ENCODE results near the gene PXK.

PXK gene

DNA sequence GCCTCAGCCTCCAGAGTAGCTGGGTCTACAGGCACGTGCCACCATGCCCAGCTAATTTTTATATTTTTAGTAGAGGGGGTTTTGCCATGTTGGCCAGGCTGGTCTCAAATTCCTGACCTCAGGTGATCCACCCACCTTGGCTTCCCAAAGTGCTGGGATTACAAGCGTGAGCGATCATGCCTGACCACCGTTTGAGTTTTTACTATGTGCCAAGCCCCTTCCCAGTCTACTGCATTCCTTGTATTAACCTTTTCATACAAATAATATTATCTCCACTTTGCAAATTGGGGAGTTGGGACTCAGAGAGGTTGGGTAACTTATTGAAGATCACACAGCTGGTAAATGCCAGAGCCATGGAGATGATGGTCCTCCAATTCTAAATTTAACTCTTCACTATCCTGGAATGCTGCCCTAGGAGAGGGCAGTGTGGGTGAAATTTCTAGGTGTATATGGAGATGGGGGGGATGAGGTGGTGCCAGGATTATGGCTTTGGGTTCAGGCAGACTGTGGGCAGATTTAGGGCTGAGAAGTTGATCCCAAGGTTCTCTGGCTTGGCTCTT lies 1.0 kb upstream of the PXK start:
- no peak overlapping the region for H4K8ac ChIP-seq (ENCODE audit: low read length)
- DNase-seq, result no peak
- no peak overlapping the region for H2BK15ac ChIP-seq (ENCODE audit: low read depth, poor library complexity, severe bottlenecking)
- H2AFZ ChIP-seq (ENCODE audit: low read depth, low read length), result no peak overlapping the region
- H3K27ac ChIP-seq (ENCODE audit: low read length, poor library complexity, severe bottlenecking), result no peak overlapping the region
- H2BK12ac ChIP-seq (ENCODE audit: low read length in 2 of 2), result no peak overlapping the region
- H2BK5ac ChIP-seq (ENCODE audit: low read depth, low read length, poor library complexity, severe bottlenecking), result no peak overlapping the region
- no peak overlapping the region for H3K14ac ChIP-seq (ENCODE audit: low read length in 2 of 2)
- H3K36me3 ChIP-seq (ENCODE audit: control insufficient read depth in 1 of 2, insufficient read depth in 2 of 2, low read depth in 1 of 2, low read length in 2 of 2), result no peaks in the 10 kb centered on the region
- 86% methylated on average over 4 of the region's 4 CpGs for WGBS
- no peak overlapping the region for H3K4ac ChIP-seq (ENCODE audit: low read depth in 1 of 2, low read length in 2 of 2)
- no peak overlapping the region for H2BK120ac ChIP-seq (ENCODE audit: low read depth, low read length)
- H2AK5ac ChIP-seq (ENCODE audit: low read length, severe bottlenecking), result no peak overlapping the region
- peaks cover 10% of the 10 kb centered on the region for H3K4me1 ChIP-seq (ENCODE audit: control insufficient read depth, insufficient read depth, low read depth, low read length)
- no peak overlapping the region for H3K4me3 ChIP-seq (ENCODE audit: insufficient read depth in 1 of 2, low read depth in 1 of 2, low read length in 2 of 2)
- no peak overlapping the region for H3K4me2 ChIP-seq (ENCODE audit: low read length, poor library complexity, severe bottlenecking)
- H3K18ac ChIP-seq (ENCODE audit: low read depth in 1 of 2, low read length in 2 of 2), result no peak overlapping the region
- H3K79me1 ChIP-seq (replicated peaks; ENCODE audit: low read length, poor library complexity, severe bottlenecking), result peaks cover 2% of the 10 kb centered on the region
- H3K23ac ChIP-seq (ENCODE audit: low read length in 2 of 2), result peak overlapping the region in 1 of 2 experiments; percentile 20
- no peaks in the 10 kb centered on the region for H3K27me3 ChIP-seq (ENCODE audit: control insufficient read depth in 1 of 2, insufficient read depth in 1 of 2, low read length in 2 of 2)
- no peaks in the 10 kb centered on the region for H3K9me3 ChIP-seq (ENCODE audit: control insufficient read depth, low read length)
- peak overlapping the region; percentile 86 for H3K9ac ChIP-seq (ENCODE audit: low read length)
- H4K91ac ChIP-seq (ENCODE audit: low read length), result no peak overlapping the region

DNA sequence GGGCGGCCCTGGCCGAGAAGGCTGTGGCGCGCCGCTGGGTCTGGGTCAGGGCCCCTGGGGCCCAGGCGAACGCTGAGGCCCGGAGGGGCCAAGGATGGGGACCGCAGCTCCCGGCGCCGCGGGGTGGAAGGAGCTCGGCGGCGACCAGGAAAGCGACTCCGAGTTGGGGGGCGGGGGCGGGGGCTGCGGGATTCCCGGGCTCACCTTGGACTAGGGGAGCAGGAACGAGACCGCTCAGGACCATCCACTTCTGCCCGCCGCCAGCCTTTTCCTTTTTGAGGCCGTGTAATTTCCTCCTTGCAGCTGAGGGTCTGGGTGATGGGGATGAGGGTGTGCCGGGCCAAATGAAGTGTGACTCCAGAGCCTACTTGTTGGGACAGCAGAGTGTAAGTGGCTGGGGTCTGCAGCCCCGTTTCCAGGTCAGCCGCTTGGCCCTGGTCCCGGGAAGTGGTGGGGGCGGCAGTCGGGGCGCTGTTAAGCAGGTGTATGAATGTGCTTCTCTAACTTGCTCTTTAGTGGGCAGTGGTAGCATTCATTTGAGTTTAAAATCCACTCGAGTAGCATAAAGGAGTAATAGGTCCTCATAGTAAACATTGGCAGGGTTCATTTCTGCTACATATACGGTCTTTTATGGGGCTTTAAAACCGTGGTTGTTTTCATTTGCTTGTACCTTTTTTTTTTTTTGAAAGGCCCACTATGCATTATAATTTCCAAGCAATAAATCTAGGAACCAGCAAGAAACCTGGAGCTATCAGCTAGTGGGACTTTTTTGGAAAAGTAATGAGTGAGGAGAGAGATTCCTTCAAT lies 717 bp downstream of the PXK start:
- Histone ChIP-seq H2AFZ (ENCODE audit: low read depth, low read length) (peak overlapping the region; percentile 87), H3K27ac (ENCODE audit: low read length, poor library complexity, severe bottlenecking) (no peak overlapping the region), H3K36me3 (ENCODE audit: control insufficient read depth in 1 of 2, insufficient read depth in 2 of 2, low read depth in 1 of 2, low read length in 2 of 2) (no peaks in the 10 kb centered on the region), H3K14ac (ENCODE audit: low read length in 2 of 2) (peak overlapping the region in 1 of 2 experiments; percentile 51), H2BK120ac (ENCODE audit: low read depth, low read length) (no peak overlapping the region), H3K4me2 (ENCODE audit: low read length, poor library complexity, severe bottlenecking) (peak overlapping the region; percentile 98), H2BK15ac (ENCODE audit: low read depth, poor library complexity, severe bottlenecking) (peak overlapping the region; percentile 77), H3K4me1 (ENCODE audit: control insufficient read depth, insufficient read depth, low read depth, low read length) (peaks cover 10% of the 10 kb centered on the region), H2AK5ac (ENCODE audit: low read length, severe bottlenecking) (no peak overlapping the region), H3K4me3 (ENCODE audit: insufficient read depth in 1 of 2, low read depth in 1 of 2, low read length in 2 of 2) (peak overlapping the region; percentile 90 to 96), H3K9ac (ENCODE audit: low read length) (peak overlapping the region; percentile 87), H3K4ac (ENCODE audit: low read depth in 1 of 2, low read length in 2 of 2) (peak overlapping the region; percentile 82 to 88), H2BK12ac (ENCODE audit: low read length in 2 of 2) (peak overlapping the region in 1 of 2 experiments; percentile 83), H4K91ac (ENCODE audit: low read length) (no peak overlapping the region), H2BK5ac (ENCODE audit: low read depth, low read length, poor library complexity, severe bottlenecking) (no peak overlapping the region), H4K8ac (ENCODE audit: low read length) (peak overlapping the region; percentile 71), H3K18ac (ENCODE audit: low read depth in 1 of 2, low read length in 2 of 2) (peak overlapping the region; percentile 58 to 81), H3K79me1 (replicated peaks; ENCODE audit: low read length, poor library complexity, severe bottlenecking) (peaks cover 2% of the 10 kb centered on the region), H3K27me3 (ENCODE audit: control insufficient read depth in 1 of 2, insufficient read depth in 1 of 2, low read length in 2 of 2) (no peaks in the 10 kb centered on the region), H3K23ac (ENCODE audit: low read length in 2 of 2) (no peak overlapping the region), H3K9me3 (ENCODE audit: control insufficient read depth, low read length) (no peaks in the 10 kb centered on the region)
- WGBS, result 1% methylated on average over 34 of the region's 37 CpGs
- DNase-seq, result no peak

DNA sequence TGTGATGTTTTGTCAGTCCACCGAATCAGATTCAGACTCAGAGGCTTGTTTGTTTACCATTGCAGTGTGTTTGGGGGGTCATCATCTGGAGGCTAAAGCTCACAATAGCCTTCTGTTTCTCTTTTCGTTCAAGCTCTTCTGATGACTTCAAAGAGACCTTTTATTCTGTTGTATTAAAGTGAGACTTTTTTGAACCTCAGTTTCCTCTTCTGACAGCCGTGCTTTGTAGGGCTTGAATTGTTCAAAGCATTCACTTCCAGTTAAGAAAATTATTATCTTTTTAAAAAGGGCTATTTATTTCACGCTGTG lies 1.3 kb downstream of the PXK start:
- H3K27ac ChIP-seq (ENCODE audit: low read length, poor library complexity, severe bottlenecking), result no peak overlapping the region
- no peak overlapping the region for H2BK12ac ChIP-seq (ENCODE audit: low read length in 2 of 2)
- no peak overlapping the region for H4K8ac ChIP-seq (ENCODE audit: low read length)
- H2BK5ac ChIP-seq (ENCODE audit: low read depth, low read length, poor library complexity, severe bottlenecking), result no peak overlapping the region
- H2AFZ ChIP-seq (ENCODE audit: low read depth, low read length), result no peak overlapping the region
- no peak overlapping the region for H3K4me2 ChIP-seq (ENCODE audit: low read length, poor library complexity, severe bottlenecking)
- no peak overlapping the region for H3K4ac ChIP-seq (ENCODE audit: low read depth in 1 of 2, low read length in 2 of 2)
- H3K14ac ChIP-seq (ENCODE audit: low read length in 2 of 2), result no peak overlapping the region
- no peak overlapping the region for H2BK120ac ChIP-seq (ENCODE audit: low read depth, low read length)
- H2AK5ac ChIP-seq (ENCODE audit: low read length, severe bottlenecking), result no peak overlapping the region
- no peak overlapping the region for H3K18ac ChIP-seq (ENCODE audit: low read depth in 1 of 2, low read length in 2 of 2)
- H2BK15ac ChIP-seq (ENCODE audit: low read depth, poor library complexity, severe bottlenecking), result no peak overlapping the region
- H3K79me1 ChIP-seq (replicated peaks; ENCODE audit: low read length, poor library complexity, severe bottlenecking), result peaks cover 2% of the 10 kb centered on the region
- no peaks in the 10 kb centered on the region for H3K27me3 ChIP-seq (ENCODE audit: control insufficient read depth in 1 of 2, insufficient read depth in 1 of 2, low read length in 2 of 2)
- H3K23ac ChIP-seq (ENCODE audit: low read length in 2 of 2), result no peak overlapping the region
- H3K9me3 ChIP-seq (ENCODE audit: control insufficient read depth, low read length), result no peaks in the 10 kb centered on the region
- H4K91ac ChIP-seq (ENCODE audit: low read length), result no peak overlapping the region
- peak overlapping the region in 1 of 2 experiments; percentile 96 for H3K4me3 ChIP-seq (ENCODE audit: insufficient read depth in 1 of 2, low read depth in 1 of 2, low read length in 2 of 2)
- WGBS, result 39% methylated on average over 3 of the region's 4 CpGs
- peaks cover 10% of the 10 kb centered on the region for H3K4me1 ChIP-seq (ENCODE audit: control insufficient read depth, insufficient read depth, low read depth, low read length)
- DNase-seq, result peak; percentile 41
- H3K9ac ChIP-seq (ENCODE audit: low read length), result peak overlapping the region; percentile 87
- H3K36me3 ChIP-seq (ENCODE audit: control insufficient read depth in 1 of 2, insufficient read depth in 2 of 2, low read depth in 1 of 2, low read length in 2 of 2), result no peaks in the 10 kb centered on the region

DNA sequence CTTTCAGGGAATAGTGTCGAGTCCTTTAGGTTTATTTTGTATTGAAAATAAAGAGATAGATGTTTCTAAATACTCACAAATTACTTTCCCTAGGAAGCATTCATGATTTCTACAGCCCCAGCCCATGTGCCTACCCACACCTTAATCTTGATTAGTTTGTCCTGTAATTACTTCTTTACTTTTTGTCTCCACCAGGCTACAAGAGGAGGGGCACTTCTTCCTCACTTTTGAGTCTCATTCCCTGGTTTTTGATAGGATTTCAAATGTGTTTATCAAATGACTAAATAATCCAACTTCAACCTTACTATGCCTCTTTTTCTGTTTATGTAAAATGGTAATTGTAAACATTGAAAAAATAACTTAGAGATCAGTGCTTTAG lies 1.8 kb downstream of the PXK start:
- Histone ChIP-seq H2AFZ (ENCODE audit: low read depth, low read length) (no peak overlapping the region), H3K4ac (ENCODE audit: low read depth in 1 of 2, low read length in 2 of 2) (no peak overlapping the region), H2BK12ac (ENCODE audit: low read length in 2 of 2) (no peak overlapping the region), H3K36me3 (ENCODE audit: control insufficient read depth in 1 of 2, insufficient read depth in 2 of 2, low read depth in 1 of 2, low read length in 2 of 2) (no peaks in the 10 kb centered on the region), H2BK15ac (ENCODE audit: low read depth, poor library complexity, severe bottlenecking) (no peak overlapping the region), H3K27ac (ENCODE audit: low read length, poor library complexity, severe bottlenecking) (no peak overlapping the region), H2AK5ac (ENCODE audit: low read length, severe bottlenecking) (no peak overlapping the region), H3K4me1 (ENCODE audit: control insufficient read depth, insufficient read depth, low read depth, low read length) (peaks cover 10% of the 10 kb centered on the region), H3K4me2 (ENCODE audit: low read length, poor library complexity, severe bottlenecking) (no peak overlapping the region), H3K23ac (ENCODE audit: low read length in 2 of 2) (no peak overlapping the region), H2BK5ac (ENCODE audit: low read depth, low read length, poor library complexity, severe bottlenecking) (no peak overlapping the region), H3K4me3 (ENCODE audit: insufficient read depth in 1 of 2, low read depth in 1 of 2, low read length in 2 of 2) (peak overlapping the region in 1 of 2 experiments; percentile 96), H4K91ac (ENCODE audit: low read length) (no peak overlapping the region), H2BK120ac (ENCODE audit: low read depth, low read length) (no peak overlapping the region), H3K18ac (ENCODE audit: low read depth in 1 of 2, low read length in 2 of 2) (no peak overlapping the region), H3K14ac (ENCODE audit: low read length in 2 of 2) (no peak overlapping the region), H3K27me3 (ENCODE audit: control insufficient read depth in 1 of 2, insufficient read depth in 1 of 2, low read length in 2 of 2) (no peaks in the 10 kb centered on the region), H3K9ac (ENCODE audit: low read length) (peak overlapping the region; percentile 87), H3K9me3 (ENCODE audit: control insufficient read depth, low read length) (no peaks in the 10 kb centered on the region), H4K8ac (ENCODE audit: low read length) (no peak overlapping the region), H3K79me1 (replicated peaks; ENCODE audit: low read length, poor library complexity, severe bottlenecking) (peaks cover 3% of the 10 kb centered on the region)
- DNase-seq, result no peak
- no CpG with 5 or more reads among the region's 1 CpG for WGBS

All from mesenchymal stem cell (in vitro differentiated cells and primary cell).